H9 (cell line): ENCODE results near the gene TXNDC5. TPM values are rescaled to one million over a fixed set of nuclear protein-coding genes. Genes with fewer than 3 reads are reported as not detected.
A peak's percentile ranks its signal among the peaks of the same experiment; 100 is the strongest.

Experiments used
- DNase-seq: peaks from one replicate; pipeline ENCODE4 v3.0.0-alpha.2; 2017
- H2AFZ ChIP-seq: one replicate; pipeline ENCODE4 v1.6.1; 2013; ENCODE audit warnings: mild to moderate bottlenecking, low read length, control low read depth, moderate library complexity
- H2AK5ac ChIP-seq: 2 replicates; pipeline ENCODE4 v1.6.1; 2013; ENCODE audit warnings: low read length, control low read depth, mixed read lengths; ENCODE audit not compliant: insufficient read length
- H2BK120ac ChIP-seq: one replicate; pipeline ENCODE4 v1.6.1; 2013; ENCODE audit warnings: low read depth, mild to moderate bottlenecking, low read length, control low read depth, inconsistent platforms; ENCODE audit not compliant: poor library complexity, severe bottlenecking
- H2BK12ac ChIP-seq: 2 replicates; pipeline ENCODE4 v1.6.1; 2013; ENCODE audit warnings: low read length, control low read depth, mixed read lengths, low read depth; ENCODE audit not compliant: insufficient read length
- H2BK15ac ChIP-seq: 2 replicates; pipeline ENCODE4 v1.6.1; 2013; ENCODE audit warnings: low read depth, low read length, control low read depth
- H2BK20ac ChIP-seq: one replicate; pipeline ENCODE4 v1.6.1; 2013; ENCODE audit warnings: low read depth, mild to moderate bottlenecking, low read length, control low read depth, inconsistent platforms; ENCODE audit not compliant: poor library complexity, severe bottlenecking
- H2BK5ac ChIP-seq: 2 replicates; pipeline ENCODE4 v1.6.1; 2013; ENCODE audit warnings: low read length, control low read depth, mixed read lengths; ENCODE audit not compliant: insufficient read length
- H3K14ac ChIP-seq: 2 replicates; pipeline ENCODE4 v1.6.1; 2013; ENCODE audit warnings: low read length, control low read depth; ENCODE audit not compliant: insufficient read depth
- H3K18ac ChIP-seq: 2 replicates; pipeline ENCODE4 v1.6.1; 2013; ENCODE audit warnings: low read depth, mild to moderate bottlenecking, mixed read lengths, low read length, control low read depth; ENCODE audit not compliant: insufficient read length
- H3K23ac ChIP-seq: 2 replicates; pipeline ENCODE4 v1.6.1; 2013; ENCODE audit warnings: low read length, control low read depth, mixed read lengths, low read depth; ENCODE audit not compliant: insufficient read length
- H3K23me2 ChIP-seq: 2 replicates; pipeline ENCODE4 v1.6.1; 2013; ENCODE audit warnings: low read depth, mild to moderate bottlenecking, mixed read lengths, low read length, control low read depth; ENCODE audit not compliant: insufficient read length, poor library complexity, severe bottlenecking
- H3K27ac ChIP-seq: 2 replicates; pipeline ENCODE4 v1.5.1; 2013; ENCODE audit warnings: low read length, control low read depth, mixed read lengths, low read depth; ENCODE audit not compliant: insufficient read length
- H3K27me3 ChIP-seq: 2 replicates; pipeline ENCODE4 v1.6.1; 2013; ENCODE audit warnings: low read length, control low read depth, inconsistent platforms; ENCODE audit not compliant: insufficient read depth
- H3K4ac ChIP-seq: 2 replicates; pipeline ENCODE4 v1.6.1; 2013; ENCODE audit warnings: low read depth, mild to moderate bottlenecking, control low read depth, inconsistent platforms, low read length, moderate library complexity
- H3K4me1 ChIP-seq: 2 replicates; pipeline ENCODE4 v1.6.1; 2013; ENCODE audit warnings: low read length, control low read depth, inconsistent platforms; ENCODE audit not compliant: insufficient read depth
- H3K4me2 ChIP-seq: 2 replicates; pipeline ENCODE4 v1.6.1; 2013; ENCODE audit warnings: low read length, control low read depth, mixed read lengths; ENCODE audit not compliant: insufficient read length, insufficient read depth
- H3K56ac ChIP-seq: 2 replicates; pipeline ENCODE4 v1.6.1; 2013; ENCODE audit warnings: low read depth, mild to moderate bottlenecking, mixed read lengths, low read length, control low read depth; ENCODE audit not compliant: insufficient read length
- H3K79me1 ChIP-seq: 2 replicates; pipeline ENCODE4 v1.6.1; 2013; ENCODE audit warnings: low read depth, mild to moderate bottlenecking, moderate library complexity, low read length, control low read depth, inconsistent platforms; ENCODE audit not compliant: insufficient read depth, poor library complexity, severe bottlenecking
- H3K79me2 ChIP-seq: 2 replicates; pipeline ENCODE4 v1.6.1; 2013; ENCODE audit warnings: low read length, control low read depth, inconsistent platforms; ENCODE audit not compliant: insufficient read depth
- H3K9ac ChIP-seq: 2 replicates; pipeline ENCODE4 v1.6.1; 2013; ENCODE audit warnings: low read length, control low read depth, mixed read lengths; ENCODE audit not compliant: insufficient read length; ENCODE audit errors: extremely low read depth
- H3K9me3 ChIP-seq: one replicate; pipeline ENCODE4 v1.6.1; 2013; ENCODE audit warnings: low read depth, low read length, inconsistent platforms; ENCODE audit not compliant: control insufficient read depth
- H3T11ph ChIP-seq: one replicate; pipeline ENCODE4 v1.6.1; 2013; ENCODE audit warnings: mild to moderate bottlenecking, low read length, control low read depth, inconsistent platforms
- H4K20me1 ChIP-seq: one replicate; pipeline ENCODE4 v1.6.1; 2013; ENCODE audit not compliant: control insufficient read depth, insufficient read length, insufficient read depth
- H4K5ac ChIP-seq: 2 replicates; pipeline ENCODE4 v1.6.1; 2013; ENCODE audit warnings: low read depth, mild to moderate bottlenecking, mixed read lengths, low read length, control low read depth; ENCODE audit not compliant: insufficient read length
- H4K8ac ChIP-seq: replicated peaks from 2 replicates; pipeline ENCODE4 v1.6.1; 2013; ENCODE audit warnings: low read length, control low read depth, mixed read lengths, low read depth; ENCODE audit not compliant: insufficient read length
- H4K91ac ChIP-seq: 2 replicates; pipeline ENCODE4 v1.6.1; 2013; ENCODE audit warnings: low read depth, mild to moderate bottlenecking, moderate library complexity, mixed read lengths, low read length, control low read depth; ENCODE audit not compliant: insufficient read length
- H3K27ac Mint-ChIP-seq, 3 experiments: 2 replicates in 2 of 3; 3 replicates in 1 of 3; pipeline ENCODE4 v1.8.0; 2020 to 2021; ENCODE audit warnings: mixed read lengths in 3 of 3, mild to moderate bottlenecking in 1 of 3, moderate library complexity in 1 of 3
- H3K27me3 Mint-ChIP-seq: 2 replicates; pipeline ENCODE4 v1.8.0; 2021; ENCODE audit warnings: low read depth, mild to moderate bottlenecking, moderate library complexity, mixed read lengths
- H3K36me3 Mint-ChIP-seq, 3 experiments: 2 replicates in 2 of 3; 3 replicates in 1 of 3; pipeline ENCODE4 v1.8.0; 2020 to 2021; ENCODE audit warnings: low read depth in 3 of 3, mixed read lengths in 3 of 3; ENCODE audit not compliant: insufficient read depth in 1 of 3
- H3K4me1 Mint-ChIP-seq, 2 experiments: 2 replicates each; pipeline ENCODE4 v1.8.0; 2020; ENCODE audit warnings: mixed read lengths in 2 of 2
- H3K4me3 Mint-ChIP-seq, 2 experiments: 2 replicates in 1 of 2; 3 replicates in 1 of 2; pipeline ENCODE4 v1.8.0; 2020 to 2021; ENCODE audit warnings: mild to moderate bottlenecking in 2 of 2, mixed read lengths in 2 of 2, moderate library complexity in 1 of 2
- H3K9me3 Mint-ChIP-seq, 2 experiments: 2 replicates in 1 of 2; 3 replicates in 1 of 2; pipeline ENCODE4 v1.8.0; 2020; ENCODE audit warnings: mild to moderate bottlenecking in 2 of 2, mixed read lengths in 2 of 2, moderate library complexity in 1 of 2
- WGBS: extraction: QIAGEN DNeasy Blood & Tissue Kit; methylation state at CpG from one replicate; pipeline ENCODE4 v1.1.7; 2013; ENCODE audit warnings: missing lambda C conversion rate, low lambda C conversion rate, mixed read lengths; ENCODE audit not compliant: insufficient read length; ENCODE audit errors: extremely low coverage; 5-methylcytosine and 5-hydroxymethylcytosine counted together
- total RNA-seq: library from RNA; stranded (reverse); gene quantifications from 2 replicates; pipeline ENCODE4 v1.2.1, GENCODE V29; 2021
- TF ChIP-seq, protein P1 (sequence below): fragments of 200-600 bp; sonication (generic); conservative IDR thresholded peaks from 3 replicates; pipeline ENCODE4 v1.8.0; 2021; ENCODE audit warnings: antibody characterized with exemption, mild to moderate bottlenecking

The TXNDC5 gene
- total RNA-seq, 1 experiment from 2014 or later, result 130 TPM

DNA sequence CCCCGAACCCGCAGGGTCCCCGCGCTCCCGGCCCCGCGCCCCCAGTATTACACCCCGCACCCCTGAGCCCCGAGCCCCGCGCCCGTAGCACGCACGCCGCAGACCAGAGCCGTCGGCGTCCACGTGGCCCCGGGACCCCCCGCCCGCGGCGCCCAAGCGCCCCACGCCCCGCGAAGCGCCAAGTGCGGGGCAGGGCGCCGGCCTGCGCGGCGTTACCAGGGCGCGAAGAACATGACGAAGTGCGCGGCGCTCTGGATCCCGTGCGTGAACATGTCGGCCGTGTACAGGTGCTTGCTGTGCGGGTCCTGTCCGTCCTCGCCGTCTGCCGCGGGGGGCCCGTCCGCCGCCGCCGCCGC lies 312 bp downstream of the TXNDC5 start:
- H3K18ac ChIP-seq, result no peak overlapping the region
- H3K27ac ChIP-seq, result no peak overlapping the region
- H4K5ac ChIP-seq, result no peak overlapping the region
- H3K4me1 ChIP-seq, result no peaks in the 10 kb centered on the region
- TF ChIP-seq, protein P1, sequence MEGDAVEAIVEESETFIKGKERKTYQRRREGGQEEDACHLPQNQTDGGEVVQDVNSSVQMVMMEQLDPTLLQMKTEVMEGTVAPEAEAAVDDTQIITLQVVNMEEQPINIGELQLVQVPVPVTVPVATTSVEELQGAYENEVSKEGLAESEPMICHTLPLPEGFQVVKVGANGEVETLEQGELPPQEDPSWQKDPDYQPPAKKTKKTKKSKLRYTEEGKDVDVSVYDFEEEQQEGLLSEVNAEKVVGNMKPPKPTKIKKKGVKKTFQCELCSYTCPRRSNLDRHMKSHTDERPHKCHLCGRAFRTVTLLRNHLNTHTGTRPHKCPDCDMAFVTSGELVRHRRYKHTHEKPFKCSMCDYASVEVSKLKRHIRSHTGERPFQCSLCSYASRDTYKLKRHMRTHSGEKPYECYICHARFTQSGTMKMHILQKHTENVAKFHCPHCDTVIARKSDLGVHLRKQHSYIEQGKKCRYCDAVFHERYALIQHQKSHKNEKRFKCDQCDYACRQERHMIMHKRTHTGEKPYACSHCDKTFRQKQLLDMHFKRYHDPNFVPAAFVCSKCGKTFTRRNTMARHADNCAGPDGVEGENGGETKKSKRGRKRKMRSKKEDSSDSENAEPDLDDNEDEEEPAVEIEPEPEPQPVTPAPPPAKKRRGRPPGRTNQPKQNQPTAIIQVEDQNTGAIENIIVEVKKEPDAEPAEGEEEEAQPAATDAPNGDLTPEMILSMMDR, result no peak
- peaks cover 9 to 12% of the 10 kb centered on the region in 2 experiments for H3K4me1 Mint-ChIP-seq
- no peak overlapping the region for H2BK12ac ChIP-seq
- H4K8ac ChIP-seq, result no peak overlapping the region
- H2BK20ac ChIP-seq, result no peak overlapping the region
- H2BK120ac ChIP-seq, result no peak overlapping the region
- no peak overlapping the region for H2AK5ac ChIP-seq
- no peak overlapping the region for H4K91ac ChIP-seq
- H3K4ac ChIP-seq, result no peak overlapping the region
- peak overlapping the region in 1 of 2 experiments; percentile 84; a peak in 1 of 5 replicates for H3K4me3 Mint-ChIP-seq
- H3K9ac ChIP-seq, result no peak overlapping the region
- H3K9me3 ChIP-seq, result no peaks in the 10 kb centered on the region
- WGBS, result no CpG with 5 or more reads among the region's 57 CpGs
- no peaks in the 10 kb centered on the region for H3K79me1 ChIP-seq
- no peak overlapping the region for H3T11ph ChIP-seq
- no peak overlapping the region for H3K23ac ChIP-seq
- H3K36me3 Mint-ChIP-seq, result peaks cover 0 to 5% (median 5%) of the 10 kb centered on the region in 3 experiments; a peak in 5 of 7 replicates
- DNase-seq, result no peak
- H2BK5ac ChIP-seq, result no peak overlapping the region
- peak overlapping the region; percentile 93 for H3K14ac ChIP-seq
- H3K9me3 Mint-ChIP-seq, result no peaks in the 10 kb centered on the region
- H2BK15ac ChIP-seq, result no peak overlapping the region
- H3K23me2 ChIP-seq, result peaks cover 10% of the 10 kb centered on the region
- no peaks in the 10 kb centered on the region; the same call in 1 of the 2 replicates for H3K27me3 ChIP-seq
- H3K27me3 Mint-ChIP-seq, result no peaks in the 10 kb centered on the region; the same call in 1 of the 2 replicates
- no peak overlapping the region for H2AFZ ChIP-seq
- H3K79me2 ChIP-seq, result peaks cover 28% of the 10 kb centered on the region; the same call in 1 of the 2 replicates
- no peak overlapping the region for H3K56ac ChIP-seq
- H3K27ac Mint-ChIP-seq, result no peak overlapping the region
- H4K20me1 ChIP-seq, result no peaks in the 10 kb centered on the region
- peak overlapping the region; percentile 44 for H3K4me2 ChIP-seq
